ENCODE measurements around the gene FLT4.

FLT4 gene

DNA sequence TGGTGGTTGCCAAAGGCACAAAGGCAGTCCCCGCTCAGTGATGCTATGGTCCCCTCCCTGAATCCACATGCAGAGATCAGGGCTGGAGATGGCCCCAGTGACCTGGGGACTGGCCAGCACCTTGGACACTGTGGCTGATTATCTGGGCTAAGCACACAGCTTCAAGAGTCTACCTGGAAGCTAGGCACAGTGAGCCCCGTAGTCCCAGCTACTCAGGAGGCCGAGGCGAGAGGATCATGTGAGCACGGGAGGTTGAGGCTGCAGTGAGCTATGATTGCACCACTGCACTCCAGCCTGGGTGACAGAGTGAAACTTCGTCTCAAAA is 49.8 kb downstream of the FLT4 start:
- H3K4me2 ChIP-seq (ENCODE audit: low read depth, low read length, poor library complexity, severe bottlenecking), result no peak overlapping the region
- H3K9ac ChIP-seq (ENCODE audit: low read length), result no peak overlapping the region
- no peaks in the 10 kb centered on the region for H4K20me1 ChIP-seq (ENCODE audit: low read depth, low read length)
- H3K36me3 ChIP-seq (ENCODE audit: low read length), result no peaks in the 10 kb centered on the region
- no peaks in the 10 kb centered on the region for H3K9me3 ChIP-seq (ENCODE audit: insufficient read depth, low read length)
- no peak overlapping the region for H3K27ac ChIP-seq (ENCODE audit: low read depth, low read length)
- TF ChIP-seq EZH2phosphoT487 (conservative IDR thresholded peaks at IDR 0.05; ENCODE audit: low read length), result no peak
- TF ChIP-seq, protein P1, sequence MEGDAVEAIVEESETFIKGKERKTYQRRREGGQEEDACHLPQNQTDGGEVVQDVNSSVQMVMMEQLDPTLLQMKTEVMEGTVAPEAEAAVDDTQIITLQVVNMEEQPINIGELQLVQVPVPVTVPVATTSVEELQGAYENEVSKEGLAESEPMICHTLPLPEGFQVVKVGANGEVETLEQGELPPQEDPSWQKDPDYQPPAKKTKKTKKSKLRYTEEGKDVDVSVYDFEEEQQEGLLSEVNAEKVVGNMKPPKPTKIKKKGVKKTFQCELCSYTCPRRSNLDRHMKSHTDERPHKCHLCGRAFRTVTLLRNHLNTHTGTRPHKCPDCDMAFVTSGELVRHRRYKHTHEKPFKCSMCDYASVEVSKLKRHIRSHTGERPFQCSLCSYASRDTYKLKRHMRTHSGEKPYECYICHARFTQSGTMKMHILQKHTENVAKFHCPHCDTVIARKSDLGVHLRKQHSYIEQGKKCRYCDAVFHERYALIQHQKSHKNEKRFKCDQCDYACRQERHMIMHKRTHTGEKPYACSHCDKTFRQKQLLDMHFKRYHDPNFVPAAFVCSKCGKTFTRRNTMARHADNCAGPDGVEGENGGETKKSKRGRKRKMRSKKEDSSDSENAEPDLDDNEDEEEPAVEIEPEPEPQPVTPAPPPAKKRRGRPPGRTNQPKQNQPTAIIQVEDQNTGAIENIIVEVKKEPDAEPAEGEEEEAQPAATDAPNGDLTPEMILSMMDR (IDR thresholded peaks at IDR 0.05; ENCODE audit: insufficient read depth, low read length, poor library complexity, severe bottlenecking), result no peak
- no peak overlapping the region for H3K4me3 ChIP-seq (ENCODE audit: insufficient read depth, low read length, poor library complexity, severe bottlenecking)
- no peaks in the 10 kb centered on the region for H3K9me2 ChIP-seq (replicated peaks; ENCODE audit: insufficient read depth, low read length)
- no peaks in the 10 kb centered on the region for H3K79me2 ChIP-seq (ENCODE audit: insufficient read depth, low read length)
- no peak overlapping the region for H2AFZ ChIP-seq (ENCODE audit: low read depth, low read length, severe bottlenecking)
- no peaks in the 10 kb centered on the region for H3K27me3 ChIP-seq (ENCODE audit: low read length)
- no peaks in the 10 kb centered on the region for H3F3A ChIP-seq (ENCODE audit: insufficient read depth)

DNA sequence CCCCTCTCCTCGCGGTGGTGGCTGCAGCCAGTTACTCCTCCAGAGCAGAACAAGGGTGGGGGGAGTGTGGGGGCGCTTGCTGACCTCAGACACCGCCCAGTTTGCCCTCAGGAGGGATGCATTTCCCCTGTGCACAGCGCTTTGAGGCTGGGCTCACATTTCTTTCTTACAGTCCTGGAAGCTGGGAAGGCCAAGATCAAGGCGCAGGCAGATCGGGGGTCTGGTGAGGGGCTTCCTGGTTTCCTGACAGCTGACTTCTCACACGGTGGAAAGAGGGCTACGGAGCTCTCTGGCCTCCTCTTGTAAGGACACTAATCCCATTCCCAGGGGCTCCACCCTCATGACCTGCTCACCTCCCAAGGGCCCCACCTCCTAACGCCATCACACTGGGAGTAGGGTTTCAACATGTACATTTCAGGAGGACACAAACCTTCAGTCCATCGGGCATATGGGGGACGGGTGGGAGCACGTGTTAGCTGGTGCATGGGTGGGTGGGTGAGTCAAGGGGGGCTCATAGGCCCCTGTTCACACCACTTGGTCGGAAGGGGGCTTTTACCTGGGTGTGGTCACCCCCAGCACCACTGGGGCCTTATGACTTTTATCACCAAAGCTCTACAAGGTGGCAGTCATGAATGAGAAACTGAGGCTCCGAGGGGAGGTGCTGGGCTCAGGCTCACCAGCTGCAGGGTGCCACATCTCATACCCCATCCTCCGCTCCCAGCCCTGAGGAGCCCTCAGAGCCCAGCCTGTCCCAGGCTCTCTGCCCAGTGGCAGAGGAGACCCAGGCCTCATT is 50.4 kb downstream of the FLT4 start:
- H3K27me3 ChIP-seq (ENCODE audit: low read length), result no peaks in the 10 kb centered on the region
- no peak overlapping the region for H3K9ac ChIP-seq (ENCODE audit: low read length)
- H3K9me3 ChIP-seq (ENCODE audit: insufficient read depth, low read length), result no peaks in the 10 kb centered on the region
- no peaks in the 10 kb centered on the region for H3K79me2 ChIP-seq (ENCODE audit: insufficient read depth, low read length)
- no peak overlapping the region for H3K27ac ChIP-seq (ENCODE audit: low read depth, low read length)
- H3K4me3 ChIP-seq (ENCODE audit: insufficient read depth, low read length, poor library complexity, severe bottlenecking), result no peak overlapping the region
- no peak overlapping the region for H3K4me2 ChIP-seq (ENCODE audit: low read depth, low read length, poor library complexity, severe bottlenecking)
- H3F3A ChIP-seq (ENCODE audit: insufficient read depth), result no peaks in the 10 kb centered on the region
- TF ChIP-seq EZH2phosphoT487 (conservative IDR thresholded peaks at IDR 0.05; ENCODE audit: low read length), result no peak
- TF ChIP-seq, protein P1 (IDR thresholded peaks at IDR 0.05; ENCODE audit: insufficient read depth, low read length, poor library complexity, severe bottlenecking), result no peak
- H3K36me3 ChIP-seq (ENCODE audit: low read length), result no peaks in the 10 kb centered on the region
- H3K9me2 ChIP-seq (replicated peaks; ENCODE audit: insufficient read depth, low read length), result no peaks in the 10 kb centered on the region
- H2AFZ ChIP-seq (ENCODE audit: low read depth, low read length, severe bottlenecking), result no peak overlapping the region
- H4K20me1 ChIP-seq (ENCODE audit: low read depth, low read length), result no peaks in the 10 kb centered on the region

DNA sequence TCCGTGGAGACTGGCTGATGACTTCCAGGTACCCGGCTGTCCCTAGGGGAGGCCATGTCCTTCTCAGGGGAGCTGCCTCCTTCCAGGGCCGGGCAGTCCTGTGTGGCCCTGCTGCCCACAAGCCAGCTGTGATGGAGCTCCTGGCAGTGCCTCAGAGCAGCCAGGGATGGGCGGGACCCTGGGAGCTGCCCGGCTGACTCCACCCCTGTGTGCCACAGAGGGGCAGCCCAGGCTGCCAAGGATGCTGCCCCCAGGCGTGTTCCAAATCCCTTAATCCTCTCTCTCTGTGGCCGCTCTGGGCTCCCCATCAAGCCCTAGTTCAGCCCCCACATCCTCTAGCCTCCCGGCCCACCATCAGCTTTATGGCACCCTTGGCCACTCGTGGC is 51.1 kb downstream of the FLT4 start:
- Histone ChIP-seq H2AFZ (ENCODE audit: low read depth, low read length, severe bottlenecking) (no peak overlapping the region), H3K9me3 (ENCODE audit: insufficient read depth, low read length) (no peaks in the 10 kb centered on the region), H3K4me3 (ENCODE audit: insufficient read depth, low read length, poor library complexity, severe bottlenecking) (no peak overlapping the region), H3K36me3 (ENCODE audit: low read length) (no peaks in the 10 kb centered on the region), H3K9ac (ENCODE audit: low read length) (no peak overlapping the region), H3K79me2 (ENCODE audit: insufficient read depth, low read length) (no peaks in the 10 kb centered on the region), H4K20me1 (ENCODE audit: low read depth, low read length) (no peaks in the 10 kb centered on the region), H3K27me3 (ENCODE audit: low read length) (no peaks in the 10 kb centered on the region), H3K9me2 (replicated peaks; ENCODE audit: insufficient read depth, low read length) (no peaks in the 10 kb centered on the region), H3K27ac (ENCODE audit: low read depth, low read length) (no peak overlapping the region), H3K4me2 (ENCODE audit: low read depth, low read length, poor library complexity, severe bottlenecking) (no peak overlapping the region), H3F3A (ENCODE audit: insufficient read depth) (no peaks in the 10 kb centered on the region)
- TF ChIP-seq, protein P1 (IDR thresholded peaks at IDR 0.05; ENCODE audit: insufficient read depth, low read length, poor library complexity, severe bottlenecking), result no peak
- no peak for TF ChIP-seq EZH2phosphoT487 (conservative IDR thresholded peaks at IDR 0.05; ENCODE audit: low read length)
